ENCODE measurements around the gene HOXD10. TPM values are rescaled to one million over a fixed set of nuclear protein-coding genes. Genes with fewer than 3 reads are reported as not detected.

Gene HOXD10
- total and polyA plus RNA-seq, 2 experiments from 2014 or later, result 16.0 to 17.2 TPM

DNA sequence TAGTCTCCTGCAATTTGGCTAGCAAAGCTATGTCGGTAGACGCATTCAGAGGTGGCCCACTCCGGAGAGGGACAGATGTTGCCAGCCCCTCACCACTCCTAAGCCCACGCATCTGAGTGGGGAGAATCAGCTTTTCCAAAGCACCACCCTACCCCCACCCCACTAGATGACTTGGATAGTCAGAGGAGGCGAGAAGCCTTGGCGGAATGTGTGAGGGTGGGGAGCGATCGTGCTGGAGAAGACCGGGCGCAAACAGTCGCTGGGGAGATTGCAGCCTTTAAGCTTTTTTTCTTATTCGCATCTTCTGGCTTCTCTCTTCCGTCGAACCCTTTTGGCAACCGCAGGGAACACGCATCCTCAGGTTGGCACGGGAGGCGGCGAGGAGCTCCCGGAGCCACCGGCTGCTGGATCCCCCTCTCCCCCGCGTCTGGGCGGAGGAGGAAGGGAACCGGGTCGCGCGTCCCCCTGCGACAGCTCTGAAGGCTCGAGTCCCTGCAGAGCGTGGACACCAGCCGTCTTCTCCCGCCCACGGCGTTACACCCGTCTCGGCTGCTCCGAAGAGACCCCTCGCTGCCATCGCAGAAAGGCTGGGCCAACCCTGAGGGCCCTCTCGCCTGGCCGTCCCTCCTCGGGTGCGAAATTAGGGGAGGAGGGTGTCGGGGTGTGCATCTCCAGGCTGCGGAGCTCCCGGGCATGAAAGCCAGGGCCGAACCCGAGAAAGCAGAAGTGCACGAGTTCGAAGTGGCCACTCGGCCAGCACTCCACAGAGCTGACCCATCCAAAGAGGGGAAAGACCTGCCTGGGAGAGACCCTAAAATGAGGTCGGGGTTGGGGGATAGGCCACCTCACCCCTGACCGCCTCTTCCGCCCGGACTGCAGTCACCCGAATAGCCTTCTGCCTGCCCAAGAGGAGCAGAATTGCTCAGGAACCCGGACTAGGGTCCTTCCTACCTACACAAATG, 45.0 kb upstream of the HOXD10 start:
- Histone ChIP-seq H3K36me3 (ENCODE audit: low read depth) (no peaks in the 10 kb centered on the region), H3K9me3 (ENCODE audit: low read depth) (no peaks in the 10 kb centered on the region), H3F3A (ENCODE audit: insufficient read depth) (no peaks in the 10 kb centered on the region), H3K4me2 (ENCODE audit: unreplicated experiment) (no peak overlapping the region), H3K4me1 (ENCODE audit: insufficient read depth) (peaks cover 6% of the 10 kb centered on the region), H3K27ac (no peak overlapping the region), H3K27me3 (replicated peaks; ENCODE audit: insufficient read depth) (peaks cover 81% of the 10 kb centered on the region), H3K9me2 (ENCODE audit: insufficient read depth) (no peaks in the 10 kb centered on the region), H4K20me1 (ENCODE audit: insufficient read depth) (no peaks in the 10 kb centered on the region), H3K9ac (no peak overlapping the region), H3K79me2 (ENCODE audit: insufficient read depth) (no peaks in the 10 kb centered on the region), H3K4me3 (no peak overlapping the region), H2AFZ (no peak overlapping the region)
- no peak for DNase-seq
- 26 to 28% methylated on average over 54 to 58 of the region's 58 CpGs for WGBS, 2 experiments (ENCODE audit: low coverage in 1 of 2, low lambda C conversion rate in 2 of 2, missing lambda C conversion rate in 2 of 2)
- peak; percentile 41 for TF ChIP-seq EZH2 (IDR thresholded peaks at IDR 0.05; ENCODE audit: insufficient read depth, poor library complexity, severe bottlenecking)
- no peak for TF ChIP-seq EZH2phosphoT487 (IDR thresholded peaks at IDR 0.05; ENCODE audit: insufficient read depth, low read depth)
- in situ Hi-C loops (cut with MboI), result loop anchor here (10.0 kb wide), 1 partner anchor 707 kb away; no protein-coding TSS in a partner anchor

DNA sequence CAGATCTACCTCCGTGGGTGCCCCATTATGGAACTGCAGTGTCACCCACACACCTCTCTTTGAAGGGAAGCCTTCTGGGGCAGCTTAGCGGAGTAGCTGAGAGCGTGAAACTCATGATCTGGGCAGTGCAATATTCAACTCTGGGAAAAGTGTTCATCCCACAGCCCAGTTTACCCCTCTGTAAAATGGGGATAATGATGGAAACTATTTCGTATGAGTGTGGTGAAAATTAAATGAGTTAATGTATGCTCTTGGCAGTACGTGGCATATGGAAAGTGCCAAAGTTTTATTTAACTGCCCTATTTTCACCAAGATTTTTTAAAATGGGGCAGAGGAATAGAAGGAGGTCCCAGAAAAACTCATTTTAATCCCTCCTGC, 44.3 kb upstream of the HOXD10 start:
- Histone ChIP-seq H3K9me3 (ENCODE audit: low read depth) (no peaks in the 10 kb centered on the region), H3K4me2 (ENCODE audit: unreplicated experiment) (no peak overlapping the region), H3K27me3 (replicated peaks; ENCODE audit: insufficient read depth) (peaks cover 86% of the 10 kb centered on the region), H3K79me2 (ENCODE audit: insufficient read depth) (no peaks in the 10 kb centered on the region), H3K27ac (no peak overlapping the region), H3K9me2 (ENCODE audit: insufficient read depth) (no peaks in the 10 kb centered on the region), H2AFZ (no peak overlapping the region), H4K20me1 (ENCODE audit: insufficient read depth) (no peaks in the 10 kb centered on the region), H3K9ac (no peak overlapping the region), H3F3A (ENCODE audit: insufficient read depth) (no peaks in the 10 kb centered on the region), H3K4me1 (ENCODE audit: insufficient read depth) (peaks cover 3% of the 10 kb centered on the region), H3K36me3 (ENCODE audit: low read depth) (no peaks in the 10 kb centered on the region), H3K4me3 (no peak overlapping the region)
- 77 to 78% methylated on average over 5 of the region's 5 CpGs for WGBS, 2 experiments (ENCODE audit: low coverage in 1 of 2, low lambda C conversion rate in 2 of 2, missing lambda C conversion rate in 2 of 2)
- in situ Hi-C loops (cut with MboI), result loop anchor here (10.0 kb wide), 1 partner anchor 707 kb away; no protein-coding TSS in a partner anchor
- no peak for DNase-seq
- TF ChIP-seq EZH2 (IDR thresholded peaks at IDR 0.05; ENCODE audit: insufficient read depth, poor library complexity, severe bottlenecking) (no peak), EZH2phosphoT487 (IDR thresholded peaks at IDR 0.05; ENCODE audit: insufficient read depth, low read depth) (no peak)

DNA sequence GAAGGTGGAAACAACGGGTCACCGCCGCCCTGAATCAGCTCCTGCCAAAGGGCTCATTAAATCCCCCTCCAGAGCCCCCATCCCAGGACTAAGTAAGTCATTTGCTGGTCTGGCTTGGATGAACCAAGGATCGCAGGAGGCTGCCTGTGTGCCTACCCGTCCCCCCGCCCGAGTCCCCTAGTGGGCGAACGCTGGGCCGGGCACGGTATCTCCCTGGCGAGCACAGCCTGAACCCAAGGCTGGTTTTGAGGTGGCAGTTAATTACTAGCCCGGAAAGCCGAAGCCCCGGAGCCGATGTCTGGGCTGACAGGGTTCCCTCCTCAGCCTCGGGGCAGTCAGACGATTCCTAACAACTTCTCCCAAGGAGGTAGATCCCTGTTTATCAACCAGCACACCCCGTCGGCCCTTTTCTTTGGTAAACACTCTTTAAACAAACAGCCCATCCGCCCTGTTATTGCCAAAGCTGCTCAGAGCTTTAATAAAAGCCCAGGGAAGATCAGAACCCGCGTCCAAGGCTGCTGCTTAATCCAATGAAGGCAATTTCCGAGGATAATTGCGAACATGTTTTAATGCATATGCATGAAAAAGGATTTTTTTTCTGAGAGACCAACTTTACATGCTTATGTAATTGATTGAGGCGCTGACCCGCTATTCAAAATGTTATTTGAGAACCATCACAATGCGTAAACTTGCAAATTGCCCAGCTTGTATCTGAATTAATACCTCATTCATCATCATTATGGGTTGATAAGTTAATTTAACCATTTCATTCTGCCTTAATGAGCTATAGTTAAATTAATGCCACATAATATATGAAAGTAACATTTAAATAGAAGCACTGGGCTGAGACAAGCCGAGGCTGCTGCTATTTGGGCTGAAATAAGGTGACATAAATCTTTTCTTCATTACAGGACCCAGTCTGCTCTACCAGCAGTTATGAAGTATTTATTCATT, 43.4 kb upstream of the HOXD10 start:
- 20 to 22% methylated on average over 29 of the region's 29 CpGs for WGBS, 2 experiments (ENCODE audit: low coverage in 1 of 2, low lambda C conversion rate in 2 of 2, missing lambda C conversion rate in 2 of 2)
- H3F3A ChIP-seq (ENCODE audit: insufficient read depth), result no peaks in the 10 kb centered on the region
- H3K36me3 ChIP-seq (ENCODE audit: low read depth), result no peaks in the 10 kb centered on the region
- no peak overlapping the region for H3K27ac ChIP-seq
- in situ Hi-C loops (cut with MboI), result loop anchor here (10.0 kb wide), 1 partner anchor 708 kb away; no protein-coding TSS in a partner anchor
- no peaks in the 10 kb centered on the region for H3K4me1 ChIP-seq (ENCODE audit: insufficient read depth)
- H3K4me2 ChIP-seq (ENCODE audit: unreplicated experiment), result no peak overlapping the region
- no peaks in the 10 kb centered on the region for H3K9me2 ChIP-seq (ENCODE audit: insufficient read depth)
- no peak overlapping the region for H3K4me3 ChIP-seq
- H4K20me1 ChIP-seq (ENCODE audit: insufficient read depth), result no peaks in the 10 kb centered on the region
- H3K79me2 ChIP-seq (ENCODE audit: insufficient read depth), result no peaks in the 10 kb centered on the region
- TF ChIP-seq EZH2 (IDR thresholded peaks at IDR 0.05; ENCODE audit: insufficient read depth, poor library complexity, severe bottlenecking), result peak; percentile 89
- TF ChIP-seq EZH2phosphoT487 (IDR thresholded peaks at IDR 0.05; ENCODE audit: insufficient read depth, low read depth), result 0 out of 2 replicates have a peak, but pooled peaks have one; percentile 57
- no peak for DNase-seq
- peaks cover 86% of the 10 kb centered on the region for H3K27me3 ChIP-seq (replicated peaks; ENCODE audit: insufficient read depth)
- no peak overlapping the region for H2AFZ ChIP-seq
- H3K9ac ChIP-seq, result no peak overlapping the region
- no peaks in the 10 kb centered on the region for H3K9me3 ChIP-seq (ENCODE audit: low read depth)

DNA sequence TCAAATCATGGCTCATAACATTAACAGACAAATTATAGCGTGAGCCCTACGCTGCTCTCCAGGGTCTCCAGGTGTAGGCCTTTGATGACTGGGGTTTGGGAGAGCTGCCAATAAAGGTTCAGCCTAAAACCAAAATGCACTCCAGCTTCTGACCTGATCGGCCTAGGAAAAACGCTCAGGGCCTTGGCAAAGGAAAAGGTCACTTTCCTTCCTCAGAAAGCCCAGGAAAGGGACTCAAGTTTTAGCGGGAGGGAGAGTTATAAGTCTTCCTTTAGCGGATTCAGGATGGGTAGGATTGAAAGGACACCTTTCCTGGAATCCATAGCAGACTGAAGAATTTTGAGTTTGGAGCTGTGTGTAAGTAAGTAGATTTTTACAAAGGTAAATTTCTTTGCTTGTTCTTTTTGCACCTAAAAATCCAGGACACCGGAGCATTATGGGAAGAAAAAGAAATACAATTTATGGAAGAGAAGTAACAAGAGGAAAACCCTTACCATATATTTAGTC, 41.6 kb upstream of the HOXD10 start:
- Histone ChIP-seq H2AFZ (no peak overlapping the region), H3K4me3 (no peak overlapping the region), H3K9me2 (ENCODE audit: insufficient read depth) (no peaks in the 10 kb centered on the region), H4K20me1 (ENCODE audit: insufficient read depth) (no peaks in the 10 kb centered on the region), H3K27ac (no peak overlapping the region), H3F3A (ENCODE audit: insufficient read depth) (no peaks in the 10 kb centered on the region), H3K36me3 (ENCODE audit: low read depth) (no peaks in the 10 kb centered on the region), H3K4me1 (ENCODE audit: insufficient read depth) (no peaks in the 10 kb centered on the region), H3K4me2 (ENCODE audit: unreplicated experiment) (no peak overlapping the region), H3K79me2 (ENCODE audit: insufficient read depth) (no peaks in the 10 kb centered on the region), H3K27me3 (replicated peaks; ENCODE audit: insufficient read depth) (peaks cover 88% of the 10 kb centered on the region), H3K9me3 (ENCODE audit: low read depth) (no peaks in the 10 kb centered on the region), H3K9ac (no peak overlapping the region)
- in situ Hi-C loops (cut with MboI), result loop anchor here (5.0 to 10.0 kb wide), 2 partner anchors 388 to 710 kb away; no protein-coding TSS in a partner anchor
- WGBS, 2 experiments (ENCODE audit: low coverage in 1 of 2, low lambda C conversion rate in 2 of 2, missing lambda C conversion rate in 2 of 2), result 75 to 84% methylated on average over 7 of the region's 7 CpGs
- DNase-seq, result no peak
- TF ChIP-seq EZH2 (IDR thresholded peaks at IDR 0.05; ENCODE audit: insufficient read depth, poor library complexity, severe bottlenecking), result no peak
- no peak for TF ChIP-seq EZH2phosphoT487 (IDR thresholded peaks at IDR 0.05; ENCODE audit: insufficient read depth, low read depth)

Data from GM23248 (cell line).